Small intestine (tissue), 7 donors: ENCODE measurements around the gene NAALADL2. TPM values are rescaled to one million over a fixed set of nuclear protein-coding genes. Genes with fewer than 3 reads are reported as not detected.

Experiments used
- DNase-seq, 2 donors: peaks; one replicate each; pipeline versions ENCODE4 v3.0.0 to v3.0.0-alpha.2; 2013
- FAIRE-seq: peaks from 2 replicates; lab custom pipeline; 2012; peaks lifted over from hg19 to GRCh38; lab: Jason Lieb, UNC
- H3K27ac ChIP-seq, 3 donors: one replicate each; pipeline ENCODE4 v1.5.1; 2013; ENCODE audit warnings: low read length in 2 of 3, mild to moderate bottlenecking in 2 of 3, control low read depth in 1 of 3, inconsistent platforms in 1 of 3, low read depth in 1 of 3, moderate library complexity in 1 of 3
- H3K27me3 ChIP-seq, 3 donors: one replicate each; pipeline ENCODE4 v1.6.1; 2013; ENCODE audit warnings: low read length in 3 of 3, inconsistent platforms in 1 of 3; ENCODE audit not compliant: control insufficient read depth in 3 of 3, insufficient read depth in 3 of 3
- H3K36me3 ChIP-seq, 3 donors: one replicate each; pipeline ENCODE4 v1.6.1; 2013; ENCODE audit warnings: low read length in 3 of 3, inconsistent platforms in 1 of 3, low read depth in 1 of 3, mild to moderate bottlenecking in 1 of 3, moderate library complexity in 1 of 3; ENCODE audit not compliant: control insufficient read depth in 3 of 3, insufficient read depth in 2 of 3
- H3K4me1 ChIP-seq, 3 donors: one replicate each; pipeline ENCODE4 v1.6.1; 2013; ENCODE audit warnings: low read length in 2 of 3, inconsistent platforms in 1 of 3, low read depth in 1 of 3, mild to moderate bottlenecking in 1 of 3, moderate library complexity in 1 of 3; ENCODE audit not compliant: control insufficient read depth in 3 of 3, insufficient read depth in 2 of 3
- H3K4me3 ChIP-seq, 3 donors: one replicate each; pipeline ENCODE4 v1.5.1; 2013; ENCODE audit warnings: low read length in 3 of 3, control low read depth in 1 of 3, inconsistent platforms in 1 of 3, low read depth in 1 of 3, mild to moderate bottlenecking in 1 of 3, moderate library complexity in 1 of 3
- H3K9me3 ChIP-seq, 2 donors: one replicate each; pipeline ENCODE4 v1.6.1; 2013; ENCODE audit warnings: low read depth in 1 of 2, low read length in 1 of 2; ENCODE audit not compliant: control insufficient read depth in 2 of 2, insufficient read depth in 1 of 2
- WGBS, 3 donors: extraction: QIAGEN DNeasy Blood & Tissue Kit; methylation state at CpG; one replicate each; pipeline ENCODE4 v1.1.7; 2013; 5-methylcytosine and 5-hydroxymethylcytosine counted together
- polyA plus RNA-seq, 4 donors: library from polyadenylated mRNA; stranded (reverse) in 3 of 4; unstranded in 1 of 4; fragments of 200-250 nt in 3 of 4; fragments of 120-200 nt in 1 of 4; gene quantifications; one replicate each; pipeline versions ENCODE4 v1.2.1 to v1.2.3, GENCODE V29; 2013
- donor health status: healthy with polysubstance abuse.
- donor health status: control.
- donor health status: control.
- donor health status: Bipolar disorder and iron deficiency.
- donor health status: healthy.

The NAALADL2 gene
- polyA plus RNA-seq, 4 donors, result 0.22 to 7.8 (median 0.70) TPM

DNA sequence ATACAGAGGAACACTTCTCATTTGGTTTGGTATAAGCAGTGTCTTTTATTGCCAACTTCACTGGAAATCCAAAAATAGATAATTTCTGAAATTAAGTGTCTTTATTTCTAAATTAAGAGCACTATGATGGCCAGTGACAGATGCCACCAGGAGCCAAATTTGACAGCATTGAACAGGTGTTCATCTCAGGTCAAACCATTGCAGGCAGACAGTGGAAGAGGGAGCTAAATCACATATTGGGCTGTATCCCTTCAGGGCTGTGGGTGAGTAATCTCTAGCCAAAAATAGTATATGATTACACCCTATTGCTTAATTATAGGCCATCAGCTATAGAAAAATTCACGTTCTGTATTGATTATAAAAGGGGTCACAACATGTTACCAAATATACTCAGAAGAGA is 457.7 kb downstream of the NAALADL2 start:
- H3K36me3 ChIP-seq, result no peaks in the 10 kb centered on the region
- 47 to 80% (median 69%) methylated on average over 1 of the region's 1 CpG for WGBS, 3 donors
- no peak for FAIRE-seq

DNA sequence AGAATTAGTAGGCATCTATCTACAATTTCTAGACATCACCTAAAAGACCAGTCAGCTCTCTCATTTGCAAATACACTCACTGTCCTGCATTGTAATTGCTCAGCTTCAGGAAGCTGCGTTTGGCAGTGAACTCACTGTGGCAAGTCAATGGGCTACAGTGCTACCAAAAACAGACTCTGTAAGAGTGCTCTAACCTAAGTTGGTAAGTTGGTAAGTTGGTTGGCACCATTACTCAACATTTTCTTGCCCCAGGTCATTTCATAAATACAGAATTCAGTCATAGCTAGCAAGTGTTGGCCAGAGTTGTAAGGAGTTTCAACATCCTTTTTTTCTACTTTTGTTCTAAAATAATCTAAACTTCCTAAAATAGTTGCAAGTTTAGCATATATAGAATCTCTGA is 466.3 kb downstream of the NAALADL2 start:
- WGBS, 3 donors, result 82 to 94% (median 90%) methylated on average over 1 of the region's 1 CpG
- no peaks in the 10 kb centered on the region for H3K36me3 ChIP-seq
- no peak for FAIRE-seq
- H3K4me1 ChIP-seq, result no peaks in the 10 kb centered on the region
- H3K27ac ChIP-seq, result no peak overlapping the region
- DNase-seq, result no peak
- no peak overlapping the region for H3K4me3 ChIP-seq
- no peaks in the 10 kb centered on the region for H3K9me3 ChIP-seq
- H3K27me3 ChIP-seq, result no peaks in the 10 kb centered on the region

More for the DNA sequence above, 457.7 kb downstream of the NAALADL2 start:
- Histone ChIP-seq H3K27ac (no peak overlapping the region), H3K4me3 (no peak overlapping the region), H3K27me3 (no peaks in the 10 kb centered on the region), H3K4me1 (no peaks in the 10 kb centered on the region), H3K9me3 (no peaks in the 10 kb centered on the region)
- DNase-seq, result no peak

DNA sequence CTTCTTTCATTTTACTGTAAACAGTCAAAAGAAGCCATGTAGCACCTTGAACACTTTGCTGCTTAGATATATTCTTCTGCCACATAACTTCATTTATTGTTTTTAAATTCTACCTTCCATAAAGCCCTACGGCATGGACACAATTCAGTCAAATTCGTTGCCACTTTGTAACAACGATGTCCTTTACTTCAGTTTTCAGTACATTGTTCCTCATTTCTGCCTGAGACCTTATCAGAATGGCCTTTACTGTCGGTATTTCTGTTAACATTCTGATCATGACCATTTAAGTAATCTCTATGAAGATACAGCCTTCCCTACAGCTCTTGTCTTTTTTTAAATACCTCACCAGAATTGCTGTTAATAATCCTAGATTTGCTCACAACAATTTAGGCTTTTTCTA is 466.9 kb downstream of the NAALADL2 start:
- no peak for FAIRE-seq
- 85 to 92% (median 86%) methylated on average over 4 of the region's 4 CpGs for WGBS, 3 donors
- H3K4me3 ChIP-seq, result no peak overlapping the region

DNA sequence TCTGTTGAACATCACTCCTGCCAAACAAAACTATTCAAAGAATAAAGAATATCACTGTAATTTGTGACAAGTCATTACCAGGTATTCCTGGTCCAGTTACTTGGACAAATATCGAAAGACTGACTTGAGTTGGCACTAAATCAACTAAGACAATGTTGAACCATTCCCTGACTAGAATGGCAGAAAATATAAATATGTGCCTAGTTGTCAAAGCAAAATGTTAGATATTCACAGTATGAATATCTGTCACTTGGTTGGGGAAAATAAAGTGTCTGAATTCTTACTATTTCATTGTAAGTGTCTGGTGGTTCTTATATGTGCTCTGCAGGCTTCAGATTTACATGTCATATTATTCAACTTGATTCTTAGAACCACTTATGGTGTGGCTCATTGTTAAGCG is 470.2 kb downstream of the NAALADL2 start:
- no peaks in the 10 kb centered on the region for H3K36me3 ChIP-seq
- H3K27me3 ChIP-seq, result no peaks in the 10 kb centered on the region
- H3K4me1 ChIP-seq, result no peaks in the 10 kb centered on the region
- FAIRE-seq (no peak), DNase-seq (no peak)
- WGBS, 3 donors, result 80 to 94% (median 83%) methylated on average over 2 of the region's 2 CpGs
- H3K27ac ChIP-seq, result no peak overlapping the region
- no peak overlapping the region for H3K4me3 ChIP-seq
- no peaks in the 10 kb centered on the region for H3K9me3 ChIP-seq

More for the DNA sequence above, 466.9 kb downstream of the NAALADL2 start:
- no peak for DNase-seq
- H3K4me1 ChIP-seq, result no peaks in the 10 kb centered on the region
- no peak overlapping the region for H3K27ac ChIP-seq
- no peaks in the 10 kb centered on the region for H3K9me3 ChIP-seq
- no peaks in the 10 kb centered on the region for H3K36me3 ChIP-seq
- H3K27me3 ChIP-seq, result no peaks in the 10 kb centered on the region

DNA sequence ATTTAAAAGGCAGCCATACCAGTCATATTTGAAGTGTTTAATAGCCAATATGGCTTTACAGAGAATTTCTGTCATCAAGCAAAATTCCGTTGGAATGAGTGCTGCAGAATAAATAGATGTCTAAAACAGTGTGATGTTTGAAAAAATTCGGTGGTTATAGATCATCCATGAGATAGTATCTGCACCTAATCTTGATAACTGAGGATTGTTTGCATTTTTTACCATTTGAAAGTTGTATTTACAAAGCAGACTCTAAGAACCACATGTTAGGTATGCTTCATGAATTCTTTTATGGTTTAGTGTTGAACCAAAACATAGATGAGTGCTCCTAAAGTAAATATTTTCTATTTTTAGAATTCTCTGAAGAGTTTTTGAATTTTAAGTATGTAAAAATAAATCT is 476.1 kb downstream of the NAALADL2 start:
- Histone ChIP-seq H3K36me3 (no peaks in the 10 kb centered on the region), H3K4me1 (peaks cover 0 to 3% (median 0%) of the 10 kb centered on the region in 3 donors), H3K27me3 (no peaks in the 10 kb centered on the region), H3K4me3 (no peak overlapping the region), H3K9me3 (no peaks in the 10 kb centered on the region), H3K27ac (no peak overlapping the region)
- no peak for FAIRE-seq
- WGBS, 3 donors, result 38 to 54% (median 46%) methylated on average over 2 of the region's 2 CpGs
- no peak for DNase-seq

DNA sequence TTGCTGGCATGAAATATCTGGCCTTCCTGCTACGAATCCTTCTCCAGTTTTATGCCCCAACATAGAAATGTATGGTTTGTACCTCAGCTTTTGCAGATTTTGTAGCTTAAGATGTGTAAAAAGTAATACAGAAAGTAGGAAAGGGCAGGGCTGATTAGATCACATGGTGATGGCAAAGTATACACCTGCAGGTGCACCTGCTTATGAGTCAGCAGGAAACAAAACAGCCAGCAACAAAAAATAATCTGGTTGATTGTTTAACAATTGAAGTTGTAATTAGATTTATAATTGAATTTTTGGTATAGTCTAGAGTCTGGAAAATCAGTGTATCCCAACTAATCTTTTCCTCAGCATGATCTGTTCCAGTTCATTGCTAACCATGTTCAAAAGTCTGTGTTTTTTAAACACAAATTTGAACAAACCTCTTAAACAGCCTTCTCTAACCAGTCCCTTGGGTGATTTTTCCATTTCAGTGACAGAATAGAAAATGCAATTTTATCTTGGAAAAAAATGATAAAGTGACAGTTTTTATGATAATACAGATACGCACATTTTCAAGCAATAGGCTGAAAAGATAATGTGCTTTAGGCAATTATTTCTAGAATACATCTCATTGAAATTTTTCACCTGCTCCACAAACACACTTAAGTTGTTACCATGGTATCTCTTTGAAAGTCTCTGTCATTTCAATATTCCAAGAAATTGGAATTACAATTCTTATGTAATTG is 477.4 kb downstream of the NAALADL2 start:
- Histone ChIP-seq H3K4me3 (no peak overlapping the region), H3K27me3 (no peaks in the 10 kb centered on the region), H3K9me3 (no peaks in the 10 kb centered on the region), H3K27ac (peak overlapping the region in 1 of 3 donors; percentile 62), H3K36me3 (no peaks in the 10 kb centered on the region), H3K4me1 (peaks cover 0 to 3% (median 0%) of the 10 kb centered on the region in 3 donors)
- no peak for FAIRE-seq
- peak; percentile 56 to 73 for DNase-seq
- WGBS, 3 donors, result 23 to 64% (median 41%) methylated on average over 2 of the region's 2 CpGs

DNA sequence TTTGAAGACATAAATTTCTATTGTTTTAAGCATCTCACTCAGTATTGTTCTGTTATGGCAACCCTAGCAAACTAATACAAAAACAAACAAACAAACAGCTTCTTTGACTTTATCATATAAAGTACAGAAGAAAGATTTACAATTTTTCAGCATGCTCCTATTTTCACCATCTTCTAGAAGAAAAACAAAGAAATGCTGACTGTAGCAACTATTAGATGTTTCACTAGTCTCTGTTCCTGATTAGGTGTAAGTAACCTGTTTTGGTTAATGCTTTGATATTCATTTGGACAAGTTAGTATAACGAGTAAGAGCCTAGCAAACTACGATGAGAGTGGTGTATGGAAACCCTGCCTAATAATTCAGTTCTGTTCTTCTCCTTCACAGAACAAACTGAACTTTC is 478.5 kb downstream of the NAALADL2 start:
- H3K4me1 ChIP-seq, result peaks cover 0 to 3% (median 0%) of the 10 kb centered on the region in 3 donors
- no peak overlapping the region for H3K4me3 ChIP-seq
- WGBS, 3 donors, result 84 to 95% (median 93%) methylated on average over 2 of the region's 2 CpGs
- FAIRE-seq, result no peak
- no peak for DNase-seq
- H3K36me3 ChIP-seq, result no peaks in the 10 kb centered on the region
- H3K27me3 ChIP-seq, result no peaks in the 10 kb centered on the region
- H3K27ac ChIP-seq, result no peak overlapping the region
- no peaks in the 10 kb centered on the region for H3K9me3 ChIP-seq

DNA sequence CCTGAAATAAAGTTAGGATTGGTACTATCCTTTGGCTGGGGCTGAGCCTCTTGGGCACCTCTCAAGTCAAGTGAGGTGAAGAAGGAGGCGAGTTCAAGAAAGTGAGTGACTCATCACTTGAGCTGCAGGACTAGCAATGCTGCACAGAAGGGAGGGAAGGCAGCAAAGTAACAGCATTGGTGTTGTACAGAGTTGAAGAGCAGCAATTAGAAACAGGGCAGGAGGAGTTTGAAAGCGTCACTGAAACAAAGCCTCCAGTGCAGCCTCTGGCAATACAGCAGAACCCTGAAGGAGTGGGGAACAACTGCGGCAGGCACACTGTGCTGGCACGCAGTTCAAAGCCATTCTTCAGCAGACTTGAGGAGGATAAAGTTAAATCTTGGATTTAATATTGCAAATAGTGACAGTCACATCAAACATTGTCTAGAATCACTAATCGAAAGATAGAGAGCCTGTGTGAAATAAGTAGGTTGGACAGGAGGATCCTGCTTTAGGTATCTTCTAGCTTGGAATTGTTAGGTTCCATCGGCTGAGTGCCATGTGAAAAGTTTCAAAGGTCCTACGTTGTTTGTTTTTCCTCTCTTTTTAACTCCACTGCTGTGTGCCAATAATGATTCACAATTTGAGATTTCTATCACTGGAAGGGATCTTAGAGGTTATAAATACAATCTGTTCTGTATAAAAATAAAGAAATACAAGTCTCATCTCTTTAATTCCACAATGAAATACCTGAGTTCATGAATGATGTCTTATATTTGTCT is 479.8 kb downstream of the NAALADL2 start:
- no peak for FAIRE-seq

More for the DNA sequence above, 479.8 kb downstream of the NAALADL2 start:
- peak overlapping the region in 1 of 3 donors; percentile 31 for H3K27ac ChIP-seq
- H3K4me3 ChIP-seq, result no peak overlapping the region
- H3K27me3 ChIP-seq, result no peaks in the 10 kb centered on the region
- H3K9me3 ChIP-seq, result no peaks in the 10 kb centered on the region
- no peaks in the 10 kb centered on the region for H3K36me3 ChIP-seq
- H3K4me1 ChIP-seq, result peaks cover 0 to 3% (median 0%) of the 10 kb centered on the region in 3 donors
- peak; percentile 6 to 76 for DNase-seq
- WGBS, 3 donors, result 11 to 47% (median 34%) methylated on average over 7 of the region's 7 CpGs
